UCSD-AML1 (cell line): Measurements from ENCODE around the gene CCND3.

Experiments used
- DNase-seq: peaks from one replicate; lab custom pipeline; 2025; ENCODE audit not compliant: unreplicated experiment; lab: John Stamatoyannopoulos, UW

CCND3 gene

GRCh38 chr6:41927253-41927652, 14.4 kb downstream of the CCND3 start:
- no peak for DNase-seq

DNA sequence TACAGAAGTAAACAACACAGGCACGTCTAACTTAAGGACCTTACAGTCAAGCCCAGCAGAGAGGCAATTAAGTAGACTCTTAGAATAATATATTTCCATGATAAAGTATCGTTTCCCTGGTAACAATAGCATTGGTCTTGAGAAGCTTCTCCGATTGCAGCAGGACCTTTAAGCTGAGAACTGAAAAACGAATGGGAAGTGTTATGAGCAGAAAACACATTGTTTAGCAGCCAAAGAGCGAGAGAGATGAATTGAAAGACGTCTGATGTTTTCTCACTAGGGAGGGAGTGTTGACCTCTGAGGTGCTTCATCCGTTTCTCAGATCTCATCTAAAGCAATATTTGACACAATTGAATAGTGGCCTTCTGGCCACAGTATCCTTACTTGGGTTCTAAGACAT, 19.5 kb downstream of the CCND3 start:
- DNase-seq, result no peak

DNA sequence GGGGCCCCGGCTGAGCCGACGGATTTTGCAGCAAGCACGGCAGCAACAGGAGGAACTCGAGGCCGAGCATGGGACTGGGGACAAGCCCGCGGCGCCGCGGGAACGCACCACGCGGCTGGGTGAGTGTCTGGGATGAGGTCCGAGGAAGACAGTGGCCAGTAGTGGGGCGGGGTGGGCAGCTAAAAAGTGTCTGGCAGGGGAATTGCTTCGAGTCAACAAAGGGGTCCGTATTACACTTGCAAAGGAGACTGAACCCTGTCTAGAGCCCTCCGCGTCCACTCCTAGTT, 20.0 kb downstream of the CCND3 start:
- DNase-seq, result no peak

DNA sequence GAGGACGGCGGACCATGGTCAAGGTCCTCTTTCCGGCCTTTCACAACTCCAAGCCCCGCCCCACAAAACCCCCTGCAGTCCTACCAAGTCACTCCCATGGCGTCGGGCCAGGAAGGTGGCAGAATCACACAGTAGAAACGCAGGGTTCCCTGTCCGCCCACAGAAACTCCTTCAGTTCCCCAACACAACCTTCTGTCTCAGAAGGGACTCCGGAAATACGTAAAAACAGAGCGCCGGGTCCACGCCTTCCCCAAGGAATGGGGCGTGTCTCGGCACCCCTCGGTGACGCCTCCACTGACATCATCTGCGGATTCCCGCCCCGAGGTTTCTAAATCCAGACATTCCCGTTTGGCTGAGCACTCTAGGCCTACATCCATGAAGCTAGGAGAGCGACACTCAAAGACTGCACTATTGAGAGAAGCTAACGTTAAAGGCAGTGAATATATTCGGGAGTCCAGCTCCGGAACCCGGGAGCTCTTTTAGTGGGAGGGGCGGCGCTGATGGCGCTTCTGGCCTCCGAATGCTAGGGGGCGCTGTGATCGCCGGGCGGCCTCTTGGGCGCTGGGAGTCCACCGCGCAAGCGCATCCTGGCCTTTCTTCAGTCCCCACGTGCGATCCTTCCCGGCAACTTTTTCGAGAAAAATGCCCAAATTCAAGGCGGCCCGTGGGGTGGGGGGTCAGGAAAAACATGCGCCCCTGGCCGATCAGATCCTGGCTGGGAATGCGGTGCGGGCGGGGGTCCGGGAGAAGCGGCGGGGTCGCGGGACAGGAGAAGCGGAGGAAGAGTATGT, 20.5 kb downstream of the CCND3 start, which contains the start of the genes BYSL and MED20:
BYSL (plus strand) TSS at position 579 of the 791 bp plus-strand sequence; CDS start at position 643, 64 bp downstream.
MED20 (minus strand) TSS at position 219 of the 791 bp plus-strand sequence; CDS start at position 98, 121 bp downstream.
- peak; percentile 94 for DNase-seq

GRCh38 chr6:41917528-41917927, 24.1 kb downstream of the CCND3 start:
- no peak for DNase-seq

DNA sequence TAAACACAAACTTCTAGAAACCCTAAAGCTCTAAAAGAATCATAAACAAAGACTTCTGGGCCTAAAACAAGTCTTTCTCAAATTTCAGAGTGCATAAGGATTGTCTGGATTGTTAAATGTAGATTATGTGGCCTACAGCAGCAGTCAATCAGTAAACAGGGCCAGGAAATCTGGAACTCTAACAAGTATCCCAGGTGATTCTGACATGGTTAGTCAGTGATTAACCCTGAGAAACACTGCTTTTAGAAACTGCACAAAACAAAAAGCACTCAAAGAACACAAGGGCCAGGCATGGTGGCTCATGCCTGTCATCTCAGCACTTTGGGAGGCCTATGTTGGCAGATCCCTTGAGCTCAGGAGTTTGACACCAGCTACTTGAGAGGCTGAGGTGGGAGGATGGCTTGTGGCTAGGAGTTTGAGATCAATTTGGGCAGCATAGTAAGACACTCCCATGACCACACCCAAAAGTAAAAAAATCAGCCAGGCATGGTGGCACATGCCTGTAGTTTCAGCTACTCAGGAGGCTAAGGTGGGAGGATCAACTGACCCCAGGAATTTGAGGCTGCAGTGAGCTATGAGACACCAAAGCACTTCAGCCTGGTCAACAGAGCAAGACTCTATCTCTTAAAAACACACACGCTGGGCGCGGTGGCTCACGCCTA, 26.6 kb downstream of the CCND3 start:
- DNase-seq, result no peak

- DNase-seq, result no peak
Observed at GRCh38 chr6:41914343-41914742, 27.3 kb downstream of the CCND3 start.

DNA sequence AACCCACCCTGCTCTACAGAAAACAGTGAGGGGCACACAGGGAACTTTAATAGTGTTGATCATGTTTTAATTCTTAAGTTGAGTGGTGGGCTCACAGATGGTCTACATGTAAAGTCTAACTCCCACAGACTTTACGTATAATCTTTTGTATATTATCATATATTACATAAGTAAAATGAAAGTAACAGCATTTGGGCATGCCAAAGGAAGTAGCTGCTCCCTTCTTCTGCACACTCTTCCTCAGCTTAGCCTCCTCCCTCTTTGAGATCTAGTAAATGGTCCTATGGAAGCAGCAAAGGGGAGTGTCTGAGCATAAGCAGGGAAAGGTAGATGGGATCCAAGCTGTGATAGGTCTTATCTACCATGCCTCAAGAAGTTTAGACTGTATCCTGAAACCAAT, 31.9 kb downstream of the CCND3 start:
- DNase-seq, result no peak

DNA sequence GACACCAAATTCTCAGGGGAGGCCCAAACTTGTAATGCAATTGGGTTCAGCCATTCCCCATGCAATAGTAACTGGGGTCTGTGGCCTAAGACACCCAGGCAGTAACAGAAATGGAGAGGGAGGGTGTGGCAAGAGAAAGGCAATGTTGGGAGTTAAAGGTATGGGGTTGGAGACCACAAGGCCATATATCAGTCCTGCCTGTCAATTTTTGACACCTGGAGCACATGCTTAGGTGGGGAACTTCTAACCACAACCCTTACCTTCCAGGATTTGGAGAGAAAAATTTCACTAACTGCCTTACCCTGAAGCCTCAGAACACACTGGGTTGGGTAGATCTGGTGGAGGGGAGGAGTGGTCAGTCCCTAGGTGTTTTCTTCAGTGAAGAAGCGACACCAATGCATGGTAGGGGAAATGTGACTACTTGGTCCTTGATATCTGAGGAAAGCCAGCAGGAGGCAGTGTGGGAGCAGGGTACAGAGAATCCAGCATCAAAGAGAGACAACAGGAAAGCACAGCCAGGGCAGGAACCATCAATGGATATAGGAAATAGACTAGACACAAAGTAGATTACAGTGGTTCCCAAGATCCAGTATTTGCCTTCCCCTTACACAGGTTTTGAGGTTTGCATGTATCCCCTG, 39.6 kb downstream of the CCND3 start:
- peak; percentile 12 for DNase-seq

DNA sequence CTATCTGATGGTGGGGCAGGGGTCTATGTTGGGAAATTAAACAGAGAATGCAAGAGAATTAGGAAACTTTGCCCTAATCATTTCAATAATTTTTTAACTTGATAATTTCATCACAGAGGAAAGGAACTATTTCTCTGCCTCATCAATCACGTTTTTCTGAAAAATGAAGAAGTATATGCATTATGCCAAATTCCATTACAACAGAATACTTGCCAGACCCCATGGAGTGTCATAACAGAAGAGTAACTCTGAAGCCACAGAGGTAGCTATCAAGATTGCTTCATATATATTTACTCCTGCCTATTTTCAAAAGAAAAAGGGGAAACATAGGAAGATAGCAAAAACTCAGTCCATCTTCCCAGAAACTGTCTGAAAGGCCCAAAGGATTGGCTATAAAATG, 40.7 kb downstream of the CCND3 start:
- no peak for DNase-seq

DNA sequence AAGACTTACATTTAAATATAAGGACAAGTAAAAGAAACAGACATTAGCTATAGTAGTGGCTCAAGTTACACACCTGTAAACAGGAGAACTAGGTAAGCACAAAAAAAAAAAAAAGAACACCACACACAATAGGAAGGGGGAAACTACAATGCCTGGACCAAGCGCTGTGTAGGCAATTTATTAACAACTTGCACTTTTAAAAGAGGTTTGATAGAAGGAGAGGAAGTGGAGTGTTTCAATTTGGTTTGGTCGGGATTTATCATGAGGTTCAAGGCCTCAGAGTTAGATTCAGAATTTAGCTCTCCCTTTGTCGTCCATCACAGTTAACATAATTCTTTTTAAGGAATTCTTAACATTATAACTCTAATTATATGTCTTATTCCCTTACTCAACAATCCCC, 45.3 kb downstream of the CCND3 start:
- DNase-seq, result no peak

DNA sequence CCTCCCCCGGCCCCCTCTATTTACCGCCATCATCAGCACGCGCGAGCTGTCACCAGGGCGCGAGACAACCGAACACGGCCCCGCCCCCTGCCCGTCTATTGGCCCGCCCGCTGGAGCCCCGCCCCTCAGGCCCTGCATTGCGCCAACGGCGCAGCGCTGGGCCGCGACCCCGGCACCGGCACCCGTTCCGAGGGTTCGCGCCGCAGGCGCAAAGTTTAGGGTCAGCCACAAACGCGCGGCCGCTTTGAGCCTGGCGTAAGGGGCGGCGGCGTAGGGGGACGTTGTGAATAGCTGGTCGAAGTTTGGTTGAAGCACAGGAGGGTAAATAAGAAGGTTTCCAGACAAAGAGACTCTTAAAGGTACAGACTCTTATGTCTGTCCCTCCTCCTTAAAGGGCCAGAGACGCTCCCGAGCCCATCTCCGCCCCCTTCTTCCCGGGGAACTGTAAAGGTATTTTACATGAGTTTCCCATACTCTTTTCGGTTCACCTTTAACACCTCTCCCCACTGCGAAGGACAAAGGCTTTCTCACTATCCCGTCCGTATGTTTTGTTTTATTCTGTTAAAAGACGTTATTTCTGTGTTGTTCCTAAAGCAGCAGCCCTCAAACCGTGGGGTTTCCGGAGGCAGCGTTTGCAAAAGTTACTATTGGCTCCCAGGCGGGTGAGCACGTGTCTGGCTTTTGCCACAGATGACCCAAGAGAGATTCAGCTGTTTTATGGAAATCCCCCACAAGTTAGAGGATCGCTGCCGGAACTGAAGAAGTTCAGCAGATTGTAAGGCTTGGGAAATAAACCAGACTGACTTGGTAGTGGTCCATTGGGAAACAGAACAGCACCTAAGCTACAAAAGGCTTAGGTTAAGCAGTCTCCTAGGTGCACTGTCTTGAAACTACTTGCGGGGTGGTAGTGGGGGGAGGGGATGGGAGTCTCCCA, 46.0 kb downstream of the CCND3 start, which contains the start of gene USP49:
USP49 (minus strand) TSS at position 76 of the 934 bp plus-strand sequence. CDS start 88,392 bp downstream, outside the sequence.
- peak; percentile 93 for DNase-seq

GRCh38 chr6:41894366-41895299, 47.0 kb downstream of the CCND3 start:
- DNase-seq, result no peak

DNA sequence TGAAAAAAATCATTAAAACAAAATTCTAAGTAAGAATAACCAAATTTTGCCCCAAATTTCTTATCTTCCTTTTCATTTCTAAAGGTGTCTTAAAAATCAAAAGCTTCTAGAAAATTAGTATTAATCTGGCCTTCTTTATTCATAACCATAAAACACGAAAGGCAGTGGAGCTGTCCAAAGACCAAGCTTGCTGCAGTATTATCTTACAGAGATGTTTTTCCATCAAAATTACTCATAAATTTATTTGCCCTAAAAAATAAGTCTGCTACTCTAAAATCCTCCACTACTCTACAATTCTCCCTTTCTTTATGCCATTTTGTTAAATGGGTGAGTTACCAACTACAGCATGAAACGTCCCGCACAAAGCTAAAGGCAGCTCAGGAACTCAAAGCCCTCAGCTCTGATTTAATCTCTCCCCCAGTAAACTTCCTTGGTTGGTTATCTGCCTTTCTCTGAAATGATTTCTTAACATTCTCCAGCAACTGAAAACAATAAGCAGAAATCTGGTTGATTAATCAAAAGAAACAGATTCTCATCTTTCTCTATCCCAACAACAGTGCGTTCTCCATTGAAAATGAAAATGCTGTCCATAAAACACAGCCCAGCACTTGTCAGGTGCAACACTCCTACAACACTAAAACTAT, 48.6 kb downstream of the CCND3 start:
- no peak for DNase-seq

DNA sequence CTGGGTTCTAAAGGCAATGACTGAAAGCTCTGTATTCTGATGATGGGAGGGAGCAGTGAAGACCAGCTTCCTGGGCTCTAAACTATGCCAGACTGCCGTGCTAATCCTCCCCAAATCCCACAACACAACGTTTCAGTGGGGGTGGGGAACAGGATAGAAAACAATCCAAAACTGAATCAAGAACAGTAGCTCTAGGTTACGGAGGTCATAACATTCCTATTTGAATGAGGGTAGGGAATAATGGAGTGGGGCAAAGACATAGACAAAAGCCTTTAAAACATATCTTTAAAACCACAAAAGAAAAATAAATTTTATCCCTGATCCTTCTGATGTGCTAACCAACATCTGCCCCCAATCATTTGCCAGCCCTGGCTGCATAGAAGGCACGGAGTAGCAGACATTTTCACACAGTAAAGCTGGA, 54.3 kb downstream of the CCND3 start:
- DNase-seq, result no peak

DNA sequence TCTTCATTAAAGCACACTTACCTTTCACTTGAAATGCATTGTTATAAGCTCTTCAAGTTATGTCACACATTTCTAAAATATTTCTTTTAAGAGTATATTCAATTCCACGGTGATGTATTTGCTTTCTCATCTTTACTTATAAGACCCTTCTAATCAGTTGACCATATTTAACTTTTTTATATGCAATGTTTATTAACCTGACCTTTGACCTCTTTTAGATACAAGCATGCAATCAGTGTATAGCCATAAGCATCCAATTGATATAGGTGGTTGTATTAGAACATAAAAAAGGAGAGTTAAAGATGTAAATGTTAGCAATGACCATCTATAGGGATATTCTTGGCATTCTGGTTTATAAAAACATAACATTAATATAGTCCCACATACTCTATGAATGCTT, 55.7 kb downstream of the CCND3 start:
- DNase-seq, result no peak

DNA sequence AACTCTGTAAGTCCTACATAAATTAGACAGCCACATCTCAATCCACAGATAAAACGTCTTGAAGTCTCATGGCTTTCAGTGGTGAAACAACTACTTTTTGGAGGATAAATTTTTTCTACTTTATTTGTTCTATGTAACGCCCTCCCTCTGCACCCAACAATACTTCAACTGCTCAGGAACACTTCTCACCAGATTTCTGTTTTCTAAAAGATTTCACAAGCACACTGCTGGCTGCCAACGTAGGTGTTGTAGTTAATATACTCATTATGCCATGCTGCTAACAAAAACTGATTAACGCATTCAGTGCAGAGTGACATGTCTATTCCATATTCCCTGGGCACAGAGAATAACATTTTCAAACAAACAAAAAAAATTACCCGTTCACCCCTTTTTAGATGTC, 56.7 kb downstream of the CCND3 start:
- no peak for DNase-seq
